ENCODE results near the gene STARD3. TPM values are rescaled to one million over a fixed set of nuclear protein-coding genes. Genes with fewer than 3 reads are reported as not detected.

The STARD3 gene
- total RNA-seq, 2 donors from 2014 or later: 60.3 to 60.5 TPM

DNA sequence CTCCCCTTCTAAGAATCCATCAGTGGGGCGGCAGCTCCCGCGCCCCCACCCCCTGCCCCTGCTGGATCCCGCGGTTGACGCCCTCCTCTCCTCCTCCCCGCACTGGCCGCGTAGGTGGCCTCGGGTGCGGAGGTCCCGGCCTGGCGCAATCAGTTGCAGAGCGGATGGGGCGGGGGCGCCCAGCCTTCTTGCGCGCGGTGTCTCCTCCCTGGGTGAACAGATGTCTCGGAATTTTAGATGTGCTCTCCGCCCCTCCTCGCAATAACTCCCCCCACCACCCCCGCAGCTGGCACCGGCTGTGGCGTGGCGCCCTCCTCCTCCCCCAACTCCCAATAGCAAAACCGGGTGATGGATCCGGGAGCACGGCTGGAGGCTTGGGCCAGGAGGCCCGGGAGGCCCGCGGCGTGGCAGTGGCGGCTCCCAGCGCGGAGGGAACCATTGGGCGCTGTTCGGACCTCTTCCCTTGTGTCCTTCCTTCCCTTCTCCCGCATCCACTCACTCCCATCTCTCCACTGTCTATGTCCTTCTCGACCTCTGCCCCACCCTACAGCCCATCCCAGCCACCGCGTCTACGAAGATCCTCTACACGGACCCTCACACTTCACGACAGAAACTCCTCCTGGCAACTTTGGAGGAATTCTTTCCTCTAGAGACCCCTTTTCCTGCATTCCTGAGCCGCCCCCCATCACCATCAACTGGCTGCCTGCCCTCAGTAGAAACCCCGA lies 40.2 kb upstream of the STARD3 start:
- no peak overlapping the region for H3K4me3 Mint-ChIP-seq
- no peak overlapping the region for H3K27ac Mint-ChIP-seq
- TF ChIP-seq CTCF (conservative IDR thresholded peaks at IDR 0.05): no peak
- Histone ChIP-seq H3K4me1 (ENCODE audit: control insufficient read depth, insufficient read depth, low read length) (no peaks in the 10 kb centered on the region), H3K9me3 (ENCODE audit: control insufficient read depth, low read length) (no peaks in the 10 kb centered on the region), H3K27ac (ENCODE audit: low read depth, low read length) (no peak overlapping the region), H3K27me3 (ENCODE audit: control insufficient read depth, insufficient read depth, low read length, poor library complexity, severe bottlenecking) (peaks cover 100% of the 10 kb centered on the region), H3K4me3 (ENCODE audit: low read length) (no peak overlapping the region), H3K36me3 (ENCODE audit: control insufficient read depth, insufficient read depth, low read length) (no peaks in the 10 kb centered on the region), H3K9ac (ENCODE audit: extremely low read depth, low read length, poor library complexity, severe bottlenecking) (no peak overlapping the region)
- WGBS, 2 experiments (ENCODE audit: insufficient coverage in 1 of 2, insufficient read length in 1 of 2): 1 to 3% methylated on average over 23 to 47 of the region's 47 CpGs
- DNase-seq: peak; percentile 51
- H3K36me3 Mint-ChIP-seq (ENCODE audit: low read depth): no peaks in the 10 kb centered on the region
- no peaks in the 10 kb centered on the region for H3K9me3 Mint-ChIP-seq
- H3K4me1 Mint-ChIP-seq: peaks cover 2% of the 10 kb centered on the region
- peaks cover 100% of the 10 kb centered on the region for H3K27me3 Mint-ChIP-seq (ENCODE audit: insufficient read depth)

GRCh38 chr17:39597372-39598046 lies 39.4 kb upstream of the STARD3 start:
- peaks cover 2% of the 10 kb centered on the region for H3K4me1 Mint-ChIP-seq
- peaks cover 100% of the 10 kb centered on the region for H3K27me3 ChIP-seq (ENCODE audit: control insufficient read depth, insufficient read depth, low read length, poor library complexity, severe bottlenecking)
- H3K9me3 Mint-ChIP-seq: no peaks in the 10 kb centered on the region
- no peak overlapping the region for H3K27ac Mint-ChIP-seq
- no peaks in the 10 kb centered on the region for H3K36me3 Mint-ChIP-seq (ENCODE audit: low read depth)
- H3K36me3 ChIP-seq (ENCODE audit: control insufficient read depth, insufficient read depth, low read length): no peaks in the 10 kb centered on the region
- peaks cover 100% of the 10 kb centered on the region for H3K27me3 Mint-ChIP-seq (ENCODE audit: insufficient read depth)
- no peak for DNase-seq
- no peak overlapping the region for H3K27ac ChIP-seq (ENCODE audit: low read depth, low read length)
- no peak overlapping the region for H3K4me3 Mint-ChIP-seq
- H3K9ac ChIP-seq (ENCODE audit: extremely low read depth, low read length, poor library complexity, severe bottlenecking): no peak overlapping the region
- no peak for TF ChIP-seq CTCF (conservative IDR thresholded peaks at IDR 0.05)
- 10 to 14% methylated on average over 10 to 22 of the region's 22 CpGs for WGBS, 2 experiments (ENCODE audit: insufficient coverage in 1 of 2, insufficient read length in 1 of 2)
- no peaks in the 10 kb centered on the region for H3K9me3 ChIP-seq (ENCODE audit: control insufficient read depth, low read length)
- H3K4me3 ChIP-seq (ENCODE audit: low read length): no peak overlapping the region
- H3K4me1 ChIP-seq (ENCODE audit: control insufficient read depth, insufficient read depth, low read length): no peaks in the 10 kb centered on the region

- no peaks in the 10 kb centered on the region for H3K9me3 Mint-ChIP-seq
- Histone ChIP-seq H3K9ac (ENCODE audit: extremely low read depth, low read length, poor library complexity, severe bottlenecking) (no peak overlapping the region), H3K36me3 (ENCODE audit: control insufficient read depth, insufficient read depth, low read length) (no peaks in the 10 kb centered on the region), H3K27ac (ENCODE audit: low read depth, low read length) (no peak overlapping the region), H3K27me3 (ENCODE audit: control insufficient read depth, insufficient read depth, low read length, poor library complexity, severe bottlenecking) (peaks cover 100% of the 10 kb centered on the region), H3K9me3 (ENCODE audit: control insufficient read depth, low read length) (no peaks in the 10 kb centered on the region), H3K4me3 (ENCODE audit: low read length) (no peak overlapping the region), H3K4me1 (ENCODE audit: control insufficient read depth, insufficient read depth, low read length) (no peaks in the 10 kb centered on the region)
- H3K4me1 Mint-ChIP-seq: peaks cover 2% of the 10 kb centered on the region
- H3K36me3 Mint-ChIP-seq (ENCODE audit: low read depth): no peaks in the 10 kb centered on the region
- no peak overlapping the region for H3K4me3 Mint-ChIP-seq
- H3K27me3 Mint-ChIP-seq (ENCODE audit: insufficient read depth): peaks cover 100% of the 10 kb centered on the region
- no peak overlapping the region for H3K27ac Mint-ChIP-seq
- 10 to 11% methylated on average over 12 to 13 of the region's 13 CpGs for WGBS, 2 experiments (ENCODE audit: insufficient coverage in 1 of 2, insufficient read length in 1 of 2)
- peak; percentile 60 for DNase-seq
- TF ChIP-seq CTCF (conservative IDR thresholded peaks at IDR 0.05): no peak
Measured at GRCh38 chr17:39598047-39598481, 38.9 kb upstream of the STARD3 start.
